Measurements from ENCODE around the gene MRPS15. TPM values are rescaled to one million over a fixed set of nuclear protein-coding genes. Genes with fewer than 3 reads are reported as not detected.
A peak's percentile ranks its signal among the peaks of the same experiment; 100 is the strongest.

MRPS15 gene
- total RNA-seq, 2 donors from 2014 or later = 113 to 117 TPM

GRCh38 chr1:36419140-36419539, 45.0 kb downstream of the MRPS15 start:
- H3K27ac Mint-ChIP-seq = no peak overlapping the region
- ATAC-seq (no peak), DNase-seq (ENCODE audit: low spot score in 2 of 2) (no peak)
- H3K36me3 Mint-ChIP-seq = no peaks in the 10 kb centered on the region
- H3K9me3 Mint-ChIP-seq = no peaks in the 10 kb centered on the region

GRCh38 chr1:36417931-36418330, 46.3 kb downstream of the MRPS15 start:
- DNase-seq (ENCODE audit: low spot score in 2 of 2) = no peak
- no peaks in the 10 kb centered on the region for H3K9me3 Mint-ChIP-seq

DNA sequence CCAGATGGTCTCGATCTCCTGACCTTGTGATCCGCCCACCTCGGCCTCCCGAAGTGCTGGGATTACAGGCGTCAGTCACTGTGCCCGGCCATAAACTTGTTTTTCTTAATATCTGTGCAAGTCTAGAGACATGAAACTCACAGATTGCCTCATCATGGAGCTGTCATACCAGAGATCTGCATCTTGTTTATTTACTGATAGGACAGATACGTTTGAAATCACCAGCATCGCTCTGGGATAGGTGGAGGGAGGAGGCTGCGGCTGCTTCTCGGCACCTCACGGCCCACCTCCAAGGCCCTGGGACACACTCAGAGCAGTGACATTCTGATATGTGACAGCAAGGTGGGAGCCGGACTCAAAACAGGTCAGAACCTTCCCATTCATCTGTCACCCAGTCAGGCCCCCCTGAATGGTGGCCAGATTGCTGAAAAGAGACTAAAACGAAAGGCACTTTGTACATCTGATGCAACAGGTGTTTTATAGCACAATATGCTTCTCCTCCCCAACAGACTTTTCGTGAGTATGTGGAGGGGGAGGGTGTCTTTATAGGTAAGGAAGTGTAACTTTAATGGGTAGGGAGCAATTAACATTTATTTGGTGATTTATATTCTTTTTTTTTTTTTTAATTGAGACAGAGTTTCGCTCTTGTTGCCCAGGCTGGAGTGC, 48.4 kb downstream of the MRPS15 start:
- Mint-ChIP-seq H3K36me3 (no peaks in the 10 kb centered on the region), H3K27ac (no peak overlapping the region), H3K9me3 (no peaks in the 10 kb centered on the region)
- DNase-seq (ENCODE audit: low spot score in 2 of 2) = no peak
- ATAC-seq = no peak

More at GRCh38 chr1:36417931-36418330, 46.3 kb downstream of the MRPS15 start:
- no peak for ATAC-seq
- Mint-ChIP-seq H3K27ac (no peak overlapping the region), H3K36me3 (no peaks in the 10 kb centered on the region)

- ATAC-seq = no peak
- H3K36me3 Mint-ChIP-seq = peaks cover 0 to 4% of the 10 kb centered on the region in 2 donors
- H3K9me3 Mint-ChIP-seq = no peaks in the 10 kb centered on the region
- no peak overlapping the region for H3K27ac Mint-ChIP-seq
- no peak for DNase-seq (ENCODE audit: low spot score in 2 of 2)
These were observed 49.8 kb downstream of the MRPS15 start for GRCh38 chr1:36414384-36414783.

- peak in 1 of 2 donors; percentile 66 for DNase-seq (ENCODE audit: low spot score in 2 of 2)
- ATAC-seq = peak; percentile 98 to 99
- H3K36me3 Mint-ChIP-seq = peaks cover 0 to 4% of the 10 kb centered on the region in 2 donors
- H3K27ac Mint-ChIP-seq = peak overlapping the region; percentile 73 to 86
- no peaks in the 10 kb centered on the region for H3K9me3 Mint-ChIP-seq
These were observed 52.2 kb downstream of the MRPS15 start for GRCh38 chr1:36411674-36412648.

GRCh38 chr1:36408479-36408878, 55.7 kb downstream of the MRPS15 start:
- Mint-ChIP-seq H3K36me3 (peaks cover 0 to 4% of the 10 kb centered on the region in 2 donors), H3K9me3 (no peaks in the 10 kb centered on the region), H3K27ac (no peak overlapping the region)
- ATAC-seq (no peak), DNase-seq (ENCODE audit: low spot score in 2 of 2) (no peak)

DNA sequence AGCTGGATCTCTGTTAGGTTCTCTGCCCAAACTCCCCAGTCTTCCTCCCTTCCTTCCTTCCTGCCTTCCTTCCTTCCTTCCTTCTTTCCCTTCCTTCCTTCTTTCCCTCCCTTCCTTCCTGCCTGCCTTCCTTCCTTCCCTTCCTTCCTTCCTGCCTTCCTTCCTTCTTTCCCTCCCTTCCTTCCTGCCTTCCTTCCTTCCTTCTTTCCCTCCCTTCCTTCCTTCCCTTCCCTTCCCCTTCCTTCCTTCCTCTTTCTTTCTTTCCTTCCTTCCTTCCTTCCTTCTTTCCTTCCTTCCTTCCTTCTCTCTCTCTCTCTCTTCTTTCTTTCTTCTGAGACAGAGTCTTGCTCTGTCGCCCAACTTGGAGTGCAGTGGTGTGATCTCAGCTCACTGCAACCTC, 57.7 kb downstream of the MRPS15 start:
- Mint-ChIP-seq H3K27ac (no peak overlapping the region), H3K36me3 (peaks cover 0 to 4% of the 10 kb centered on the region in 2 donors), H3K9me3 (no peaks in the 10 kb centered on the region)
- DNase-seq (ENCODE audit: low spot score in 2 of 2) (no peak), ATAC-seq (no peak)

Other genes with a start within 250 kb of the MRPS15 start
- 100 to 1,000 TPM in 1 of 2 donors, 10 to 100 TPM in 1; 96.2 to 153 TPM for gene THRAP3, start 239.9 kb downstream of the MRPS15 start, total RNA-seq
- gene SH3D21, start 158.0 kb downstream of the MRPS15 start, total RNA-seq = 10 to 100 TPM in 1 of 2 donors, 1 to 10 TPM in 1; 4.4 to 47.1 TPM
- gene EVA1B, start 140.7 kb downstream of the MRPS15 start, total RNA-seq = 1 to 10 TPM; 2.0 to 4.2 TPM
- gene STK40, start 78.5 kb downstream of the MRPS15 start, total RNA-seq = 10 to 100 TPM; 25.9 to 42.0 TPM
- gene LSM10, start 66.5 kb downstream of the MRPS15 start, total RNA-seq = 10 to 100 TPM; 34.3 to 34.6 TPM
- 1 to 10 TPM; 1.6 to 4.8 TPM for gene OSCP1, start 13.9 kb downstream of the MRPS15 start, total RNA-seq
- 1 to 10 TPM in 1 of 2 donors, under 1 TPM in 1; 0.61 to 1.5 TPM for gene CSF3R, start 18.5 kb upstream of the MRPS15 start, total RNA-seq